ENCODE measurements around the gene CDHR1. TPM values are rescaled to one million over a fixed set of nuclear protein-coding genes. Genes with fewer than 3 reads are reported as not detected.

Gene CDHR1
- total and polyA plus RNA-seq, 8 donors, result 0.03 to 0.77 (median 0.49) TPM; not detected in 1

DNA sequence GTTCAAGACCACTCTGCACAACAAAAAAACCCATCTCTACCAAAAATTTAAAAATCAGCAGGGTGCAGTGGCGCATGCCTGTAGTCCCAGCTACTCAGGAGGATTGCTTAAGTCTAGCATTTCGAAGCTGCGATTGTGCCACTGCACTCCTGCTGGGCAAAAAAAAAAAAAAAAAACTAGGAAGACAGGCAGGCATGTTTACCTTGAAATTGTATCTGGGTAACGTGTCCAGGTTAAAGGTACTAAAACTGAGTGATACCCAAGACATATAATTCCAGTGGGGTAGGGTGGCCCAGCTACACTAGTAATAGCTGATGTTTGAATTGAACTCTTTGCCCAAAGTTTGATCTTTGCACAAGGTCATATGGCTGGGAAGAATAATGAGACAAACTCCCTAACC is 38.8 kb upstream of the CDHR1 start:
- WGBS, 2 donors, result 90 to 96% methylated on average over 4 of the region's 4 CpGs
- FAIRE-seq, result no peak
- Histone ChIP-seq H3K27me3 (no peaks in the 10 kb centered on the region), H3K4me1 (no peaks in the 10 kb centered on the region), H3K27ac (no peak overlapping the region), H3K9me3 (no peaks in the 10 kb centered on the region), H3K4me3 (no peak overlapping the region), H3K36me3 (peaks cover 0 to 28% (median 12%) of the 10 kb centered on the region in 3 donors)
- intact Hi-C loops (cut with DNase I), result no loop called here
- TF ChIP-seq, protein P1, sequence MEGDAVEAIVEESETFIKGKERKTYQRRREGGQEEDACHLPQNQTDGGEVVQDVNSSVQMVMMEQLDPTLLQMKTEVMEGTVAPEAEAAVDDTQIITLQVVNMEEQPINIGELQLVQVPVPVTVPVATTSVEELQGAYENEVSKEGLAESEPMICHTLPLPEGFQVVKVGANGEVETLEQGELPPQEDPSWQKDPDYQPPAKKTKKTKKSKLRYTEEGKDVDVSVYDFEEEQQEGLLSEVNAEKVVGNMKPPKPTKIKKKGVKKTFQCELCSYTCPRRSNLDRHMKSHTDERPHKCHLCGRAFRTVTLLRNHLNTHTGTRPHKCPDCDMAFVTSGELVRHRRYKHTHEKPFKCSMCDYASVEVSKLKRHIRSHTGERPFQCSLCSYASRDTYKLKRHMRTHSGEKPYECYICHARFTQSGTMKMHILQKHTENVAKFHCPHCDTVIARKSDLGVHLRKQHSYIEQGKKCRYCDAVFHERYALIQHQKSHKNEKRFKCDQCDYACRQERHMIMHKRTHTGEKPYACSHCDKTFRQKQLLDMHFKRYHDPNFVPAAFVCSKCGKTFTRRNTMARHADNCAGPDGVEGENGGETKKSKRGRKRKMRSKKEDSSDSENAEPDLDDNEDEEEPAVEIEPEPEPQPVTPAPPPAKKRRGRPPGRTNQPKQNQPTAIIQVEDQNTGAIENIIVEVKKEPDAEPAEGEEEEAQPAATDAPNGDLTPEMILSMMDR (IDR thresholded peaks at IDR 0.05), result no peak
- no peak for ATAC-seq
- no peak for DNase-seq

DNA sequence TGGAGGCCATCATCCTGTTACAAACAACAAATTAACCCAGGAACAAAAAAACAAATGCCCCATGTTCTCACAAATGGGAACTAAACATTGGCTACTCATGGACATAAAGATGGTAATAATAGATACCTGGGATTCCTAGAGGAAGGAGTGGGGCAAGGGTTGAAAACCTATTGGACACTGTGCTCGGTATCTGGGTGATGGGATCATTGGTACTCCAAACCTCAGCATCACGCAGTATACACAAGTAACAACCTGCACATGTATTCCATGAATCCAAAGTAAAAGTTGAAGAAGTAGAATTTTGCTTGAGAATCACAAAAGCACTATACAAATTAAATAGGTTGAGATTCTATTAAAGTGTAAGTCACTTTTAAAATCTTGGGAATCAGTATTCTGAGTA is 38.3 kb upstream of the CDHR1 start:
- DNase-seq, result no peak
- no peak overlapping the region for H3K27ac ChIP-seq
- WGBS, 2 donors, result 96 to 100% methylated on average over 2 of the region's 2 CpGs
- intact Hi-C loops (cut with DNase I), result no loop called here
- H3K4me3 ChIP-seq, result no peak overlapping the region
- FAIRE-seq, result no peak
- H3K4me1 ChIP-seq, result no peaks in the 10 kb centered on the region
- no peak for ATAC-seq
- H3K9me3 ChIP-seq, result no peaks in the 10 kb centered on the region
- no peaks in the 10 kb centered on the region for H3K27me3 ChIP-seq
- TF ChIP-seq, protein P1 (IDR thresholded peaks at IDR 0.05), result no peak
- H3K36me3 ChIP-seq, result peaks cover 0 to 23% (median 9%) of the 10 kb centered on the region in 3 donors

DNA sequence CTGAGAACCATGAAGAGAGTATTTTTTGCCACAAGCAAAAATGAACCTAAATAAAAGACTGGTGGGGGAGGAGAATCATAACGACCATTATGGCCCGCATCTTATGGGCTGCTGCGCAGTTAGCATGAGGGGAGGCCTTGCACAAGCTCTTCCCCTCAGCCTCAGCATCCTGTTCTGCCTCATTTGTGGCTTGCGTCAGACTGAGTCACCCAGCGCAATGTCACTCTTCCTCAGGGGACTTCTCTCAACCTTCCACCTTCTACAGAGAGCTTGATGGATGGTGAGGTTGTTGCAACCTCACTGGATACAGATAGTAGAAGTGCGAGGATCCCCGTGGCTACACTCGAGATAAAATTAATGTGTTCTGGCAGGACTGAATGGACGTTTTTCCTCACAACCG is 37.6 kb upstream of the CDHR1 start:
- TF ChIP-seq, protein P1 (IDR thresholded peaks at IDR 0.05), result no peak
- FAIRE-seq, result no peak
- no peak overlapping the region for H3K4me3 ChIP-seq
- WGBS, 2 donors, result 62 to 66% methylated on average over 10 of the region's 10 CpGs
- no peak for DNase-seq
- peaks cover 0 to 18% (median 9%) of the 10 kb centered on the region in 3 donors for H3K36me3 ChIP-seq
- H3K27ac ChIP-seq, result no peak overlapping the region
- H3K27me3 ChIP-seq, result peaks cover 0 to 1% (median 0%) of the 10 kb centered on the region in 4 donors
- H3K4me1 ChIP-seq, result no peaks in the 10 kb centered on the region
- intact Hi-C loops (cut with DNase I), result no loop called here
- no peaks in the 10 kb centered on the region for H3K9me3 ChIP-seq
- ATAC-seq, result peak in 2 of 4 donors; percentile 19 to 52

DNA sequence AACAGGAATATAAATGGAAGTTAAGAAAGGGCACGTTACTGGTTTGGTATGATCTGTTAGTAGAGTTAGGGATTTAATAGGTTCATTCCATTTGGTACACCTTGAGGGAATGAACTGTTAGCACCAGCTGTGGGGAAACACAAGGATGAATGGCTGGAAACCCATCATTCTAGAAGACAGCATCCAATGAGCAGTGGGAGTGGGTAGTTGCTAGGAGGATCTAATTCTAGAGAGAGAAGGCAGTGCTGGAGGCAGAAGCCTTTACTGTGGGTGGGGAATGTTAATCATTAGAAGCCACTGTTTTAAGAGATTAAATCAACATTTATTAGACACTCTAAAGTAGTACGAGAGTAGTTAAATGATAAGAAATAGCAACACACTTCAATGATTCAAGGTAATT is 36.3 kb upstream of the CDHR1 start:
- H3K4me3 ChIP-seq, result no peak overlapping the region
- peaks cover 0 to 5% (median 0%) of the 10 kb centered on the region in 3 donors for H3K36me3 ChIP-seq
- no peak for ATAC-seq
- intact Hi-C loops (cut with DNase I), result no loop called here
- no peak for FAIRE-seq
- no peak for DNase-seq
- no peaks in the 10 kb centered on the region for H3K9me3 ChIP-seq
- H3K27ac ChIP-seq, result no peak overlapping the region
- H3K4me1 ChIP-seq, result no peaks in the 10 kb centered on the region
- WGBS, 2 donors, result 49 to 72% methylated on average over 2 of the region's 2 CpGs
- H3K27me3 ChIP-seq, result peaks cover 0 to 3% (median 0%) of the 10 kb centered on the region in 4 donors
- TF ChIP-seq, protein P1 (IDR thresholded peaks at IDR 0.05), result no peak

DNA sequence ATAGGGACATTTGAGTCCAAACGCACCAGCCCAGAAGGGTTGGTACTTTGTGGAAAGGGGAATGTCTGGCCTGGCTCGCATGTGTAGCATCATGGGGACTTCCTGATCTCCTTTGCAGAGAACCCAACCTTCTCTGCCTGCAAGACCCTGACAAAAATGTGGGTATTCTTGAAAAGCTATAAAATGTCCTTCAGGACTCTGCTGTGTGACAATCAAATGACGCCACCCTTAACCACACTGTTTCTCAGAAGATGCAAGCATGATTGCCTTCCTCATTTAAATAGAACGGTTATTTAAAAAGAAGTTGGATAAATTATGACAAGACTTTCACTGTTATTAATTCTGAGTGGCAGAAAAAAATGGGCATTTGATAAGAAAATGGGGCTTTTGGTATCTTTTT is 35.8 kb upstream of the CDHR1 start:
- no peak for FAIRE-seq
- Histone ChIP-seq H3K27me3 (peaks cover 0 to 3% (median 0%) of the 10 kb centered on the region in 4 donors), H3K4me3 (no peak overlapping the region), H3K4me1 (no peaks in the 10 kb centered on the region), H3K27ac (no peak overlapping the region), H3K9me3 (no peaks in the 10 kb centered on the region), H3K36me3 (peaks cover 0 to under 1% (median 0%) of the 10 kb centered on the region in 3 donors)
- TF ChIP-seq, protein P1 (IDR thresholded peaks at IDR 0.05), result no peak
- WGBS, 2 donors, result 64 to 80% methylated on average over 4 of the region's 4 CpGs
- intact Hi-C loops (cut with DNase I), result no loop called here
- no peak for DNase-seq
- ATAC-seq, result no peak

Measured in pancreas (tissue), 10 donors.